NCI-H2227 (cell line): ENCODE data around the gene HAGHL.
A peak's percentile ranks its signal among the peaks of the same experiment; 100 is the strongest.

Source experiments
- DNase-seq: peaks from one replicate; lab custom pipeline; 2025; ENCODE audit not compliant: unreplicated experiment; lab: John Stamatoyannopoulos, UW

The HAGHL gene

DNA sequence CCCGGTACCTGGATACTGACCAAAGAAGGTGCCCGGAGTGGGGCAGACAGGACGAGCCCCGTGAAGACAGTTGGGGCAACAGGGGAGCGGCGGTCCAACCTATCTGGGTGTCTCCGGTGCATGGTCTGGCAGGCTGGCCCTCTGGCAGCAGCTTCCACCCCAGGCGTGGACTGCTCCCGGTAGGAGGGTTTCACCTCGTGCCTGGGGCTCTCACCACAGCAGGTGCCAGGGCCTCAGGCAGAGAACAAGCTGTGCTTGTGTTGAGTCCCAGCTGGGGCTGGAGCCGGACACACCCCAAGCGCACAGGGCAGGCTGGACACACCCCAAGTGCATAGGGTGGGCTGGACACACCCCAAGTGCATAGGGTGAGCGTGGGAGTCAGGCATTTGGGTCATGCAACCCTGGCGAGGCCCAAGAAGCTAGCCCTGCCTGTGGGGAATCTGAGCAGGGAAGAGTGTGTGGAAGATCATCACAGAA lies 19.8 kb upstream of the HAGHL start:
- no peak for DNase-seq

DNA sequence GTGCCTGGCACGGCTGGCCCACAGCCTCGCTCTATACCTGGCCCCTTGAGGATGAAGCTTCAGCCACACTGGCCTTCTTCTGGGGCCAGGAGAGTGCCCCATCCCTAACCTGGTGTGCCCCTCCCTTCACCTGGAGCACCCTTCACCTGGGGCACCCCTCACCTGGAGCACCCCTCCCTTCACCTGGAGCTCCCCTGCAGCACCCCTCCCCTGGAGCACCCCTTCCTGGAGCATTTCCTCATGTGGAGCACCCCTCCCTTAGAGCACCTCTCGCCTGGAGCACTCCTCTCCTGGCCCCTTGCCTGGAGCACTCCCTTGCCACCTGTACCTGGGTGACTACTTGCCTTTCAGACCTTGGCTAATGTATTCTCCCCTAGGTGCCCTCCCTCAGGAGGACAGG lies 18.9 kb upstream of the HAGHL start:
- DNase-seq = no peak

- no peak for DNase-seq
Measured at GRCh38 chr16:708959-709358, 17.9 kb upstream of the HAGHL start.

DNA sequence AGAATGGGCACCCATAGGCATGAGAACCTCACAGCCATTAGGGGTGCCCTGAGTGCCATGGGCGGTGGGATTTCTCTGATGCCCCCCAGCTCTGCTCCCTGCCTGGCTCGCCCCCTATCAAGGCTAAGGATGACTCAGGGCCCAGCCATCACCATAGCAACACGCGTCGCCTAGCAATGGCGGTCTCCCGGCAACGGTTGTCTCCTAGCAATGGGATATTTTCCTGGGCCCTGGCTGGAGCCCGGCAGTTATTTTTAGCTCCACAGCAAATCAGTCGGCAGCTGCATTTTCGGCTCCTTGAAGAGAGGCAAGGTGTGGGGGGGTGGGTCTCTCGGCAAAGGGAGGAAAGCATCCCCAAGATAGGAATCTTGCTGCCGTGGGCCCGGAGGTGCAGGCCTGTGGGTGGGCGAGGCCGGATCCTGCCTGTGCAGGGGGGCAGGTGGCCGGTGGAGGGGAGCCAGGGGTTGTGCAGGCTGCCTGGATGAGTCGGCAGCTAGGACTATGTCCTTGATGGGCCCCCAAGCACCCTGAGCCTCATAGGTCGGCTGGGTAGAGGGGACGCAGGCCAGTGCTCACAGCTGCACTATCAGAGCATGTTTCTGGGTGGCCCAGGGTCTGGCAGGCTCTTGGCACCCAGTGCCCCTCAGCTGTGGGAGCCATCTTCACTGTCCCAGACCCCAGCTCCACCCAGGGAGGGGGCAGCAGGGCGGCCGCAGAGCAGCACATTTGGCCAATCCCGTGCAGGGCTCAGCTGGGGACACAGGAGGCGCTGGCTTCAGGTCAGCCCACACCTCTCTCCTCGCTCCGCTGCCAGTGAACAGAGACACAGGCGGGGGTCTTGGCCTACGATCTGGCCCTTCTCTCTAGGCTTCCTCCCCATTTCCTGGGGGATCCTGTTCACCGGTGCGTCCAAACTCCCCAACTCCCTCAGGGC lies 17.1 kb upstream of the HAGHL start:
- DNase-seq = peak; percentile 98

- no peak for DNase-seq
Measured at GRCh38 chr16:710500-711075, 16.3 kb upstream of the HAGHL start.

DNA sequence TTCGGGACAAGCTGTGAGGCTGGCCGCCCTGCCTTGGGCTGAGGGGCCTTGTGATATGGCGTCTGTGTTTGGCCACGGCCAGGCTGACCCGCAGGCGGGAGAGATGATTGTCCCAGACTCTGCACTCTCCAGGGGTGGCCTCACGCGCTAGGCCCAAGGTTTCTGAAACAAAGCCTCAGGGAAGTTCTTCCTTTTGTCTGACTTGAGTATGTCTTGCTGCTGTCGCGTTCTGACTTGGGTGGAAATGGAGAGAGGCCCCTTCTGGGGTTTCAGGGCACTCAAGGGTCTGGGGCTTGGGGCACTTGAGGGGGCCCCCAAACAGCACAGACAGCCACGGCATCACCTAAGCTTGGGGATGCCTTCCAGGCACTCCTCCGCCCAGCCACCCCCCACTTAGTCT lies 15.8 kb upstream of the HAGHL start:
- peak; percentile 35 for DNase-seq

DNA sequence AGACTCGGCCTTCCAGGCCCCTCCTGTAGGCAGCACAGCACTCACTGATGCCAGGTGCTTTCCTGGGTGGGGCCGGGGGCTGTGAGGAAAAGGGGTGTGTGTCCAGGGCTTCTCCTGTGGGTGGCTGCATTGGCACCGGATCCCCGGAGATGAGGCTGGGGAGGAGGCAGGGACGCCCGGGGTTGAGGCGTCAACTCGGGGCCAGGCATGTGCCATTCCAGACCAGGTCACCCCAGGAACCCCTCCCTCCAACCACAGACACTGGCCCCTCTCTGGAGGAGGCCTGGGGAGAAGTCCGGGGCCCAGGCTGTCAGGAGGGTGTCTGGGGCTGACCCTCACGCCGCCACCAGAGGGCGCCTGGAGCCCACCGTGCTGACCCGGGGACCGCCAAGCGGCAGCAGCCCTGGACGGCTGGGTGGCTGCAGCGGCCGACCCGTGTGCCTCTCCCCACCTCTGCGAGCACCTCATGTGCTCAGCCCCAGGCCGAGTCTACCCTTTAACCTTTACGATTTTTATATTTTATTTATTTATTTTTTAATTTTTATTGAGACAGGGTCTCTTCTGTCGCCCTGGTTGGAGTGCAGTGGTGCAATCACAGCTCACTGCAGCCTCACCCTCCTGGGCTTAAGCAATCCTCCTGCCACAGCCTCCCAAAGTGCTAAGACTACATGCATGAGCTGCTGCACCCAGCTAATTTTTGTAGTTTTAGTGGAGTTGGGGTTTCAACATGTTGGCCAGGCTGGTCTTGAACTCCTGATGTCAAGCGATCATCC lies 15.2 kb upstream of the HAGHL start:
- DNase-seq = peak; percentile 81

GRCh38 chr16:712740-713250 lies 14.1 kb upstream of the HAGHL start:
- peak; percentile 59 for DNase-seq

DNA sequence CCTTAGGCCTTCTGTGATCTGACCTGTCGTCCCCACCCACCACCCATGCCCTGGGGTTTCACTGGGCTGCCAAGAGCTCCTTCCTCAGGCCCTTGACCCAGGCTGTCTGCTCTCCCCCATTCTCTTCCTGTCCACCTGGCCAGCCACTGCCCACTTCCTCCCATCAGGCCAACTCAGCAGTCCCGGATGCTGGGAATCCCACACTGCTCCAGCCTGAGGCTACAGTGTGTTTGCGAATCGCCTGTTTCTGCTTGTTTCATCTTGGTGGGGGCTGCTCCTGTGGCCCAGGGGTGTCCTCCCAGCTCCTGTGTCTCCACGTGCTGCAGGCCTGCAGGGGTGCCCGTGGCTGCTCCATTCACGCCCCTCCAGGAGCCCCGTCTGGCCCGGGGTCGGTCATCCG lies 12.8 kb upstream of the HAGHL start:
- no peak for DNase-seq

DNA sequence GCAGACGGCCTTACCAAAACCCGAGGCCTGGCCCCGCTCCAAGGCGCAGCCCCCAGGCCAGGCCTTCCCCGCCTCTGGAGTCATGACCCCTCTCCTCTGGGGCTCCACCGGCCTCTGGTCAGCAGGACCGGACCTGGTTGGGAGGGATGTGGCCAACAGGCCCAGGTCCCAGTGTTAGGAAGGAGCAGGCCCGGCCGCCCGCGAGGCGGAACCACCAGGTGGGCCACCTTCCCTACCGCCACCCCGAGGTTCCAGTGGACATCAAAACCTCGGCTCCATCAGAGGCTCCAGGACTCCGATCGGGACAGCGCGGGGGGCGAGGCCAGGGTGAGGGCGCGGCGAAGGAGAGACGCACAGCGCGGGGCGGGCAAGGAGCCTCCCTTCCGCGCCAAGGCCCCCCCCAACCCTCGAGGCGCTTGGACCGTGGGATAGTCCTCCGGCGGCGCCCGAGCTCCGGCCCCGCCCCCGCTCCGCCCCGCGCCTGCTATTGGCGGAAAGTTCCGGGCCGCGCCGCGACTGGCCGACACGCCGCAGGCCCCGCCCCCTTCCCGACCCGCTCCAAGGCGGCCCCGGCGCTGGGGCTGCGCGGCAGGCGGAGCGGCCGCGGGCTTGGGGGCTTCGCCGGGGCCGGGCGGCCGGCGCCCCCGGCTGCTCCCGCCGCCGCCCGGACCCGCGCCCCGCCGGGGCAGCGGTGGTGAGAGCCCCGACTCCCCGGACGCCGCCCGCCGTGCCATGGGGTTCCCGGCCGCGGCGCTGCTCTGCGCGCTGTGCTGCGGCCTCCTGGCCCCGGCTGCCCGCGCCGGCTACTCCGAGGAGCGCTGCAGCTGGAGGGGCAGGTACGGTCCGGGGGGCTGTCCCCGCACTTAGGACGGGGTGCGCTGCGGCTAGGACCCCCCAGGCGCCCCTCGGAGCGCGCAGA lies 12.1 kb upstream of the HAGHL start, which contains the start of gene METRN:
TSS of gene METRN (plus strand) at position 561 of the 919 bp plus-strand sequence. CDS start at position 733, 172 bp downstream.
- peak; percentile 95 for DNase-seq

GRCh38 chr16:715477-716199 lies 11.3 kb upstream of the HAGHL start:
- DNase-seq = peak; percentile 72

DNA sequence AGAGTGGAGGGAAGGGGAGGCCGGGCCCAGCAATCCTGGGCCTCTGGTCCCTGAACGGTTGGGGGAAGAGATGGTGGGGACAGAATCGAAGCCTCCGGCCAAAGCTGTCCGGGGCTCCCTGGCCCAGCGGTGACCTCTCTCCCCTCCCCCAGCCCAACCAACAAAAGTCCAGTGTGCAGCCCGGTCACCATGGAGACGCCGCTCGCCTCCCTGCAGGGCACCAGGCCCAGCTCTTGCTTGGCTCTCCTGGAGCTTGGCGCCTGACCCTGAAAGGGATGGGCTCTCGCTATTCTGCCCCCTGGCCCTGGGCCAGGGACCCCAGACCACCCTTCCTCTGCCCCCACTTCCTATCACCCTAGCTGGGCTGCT lies 10.7 kb upstream of the HAGHL start:
- peak; percentile 72 for DNase-seq

GRCh38 chr16:716768-717325 lies 10.1 kb upstream of the HAGHL start:
- peak; percentile 28 for DNase-seq

GRCh38 chr16:717450-718245 lies 9.3 kb upstream of the HAGHL start:
- DNase-seq = no peak

- DNase-seq = no peak
Measured at GRCh38 chr16:718389-718788, 8.5 kb upstream of the HAGHL start.

GRCh38 chr16:718922-719321 lies 8.0 kb upstream of the HAGHL start:
- DNase-seq = no peak

- peak; percentile 68 for DNase-seq
Measured at GRCh38 chr16:719815-720446, 7.0 kb upstream of the HAGHL start.

- DNase-seq = peak; percentile 89
Measured at GRCh38 chr16:720447-720989, 6.4 kb upstream of the HAGHL start.
